ENCODE data around the gene SEC14L1. TPM values are rescaled to one million over a fixed set of nuclear protein-coding genes. Genes with fewer than 3 reads are reported as not detected.
A peak's percentile ranks its signal among the peaks of the same experiment; 100 is the strongest.

SEC14L1 gene
- total RNA-seq, 1 experiment from 2014 or later: 279 TPM

- Histone ChIP-seq H3K9me3 (ENCODE audit: control insufficient read depth, insufficient read depth, low read depth, low read length) (no peaks in the 10 kb centered on the region), H3K4me1 (ENCODE audit: control insufficient read depth, insufficient read depth, low read length) (peaks cover 88% of the 10 kb centered on the region), H3K4me3 (ENCODE audit: low read depth in 2 of 2, low read length in 2 of 2) (peak overlapping the region; percentile 23 to 38), H3K27ac (ENCODE audit: low read length) (peak overlapping the region; percentile 99), H3K36me3 (ENCODE audit: control insufficient read depth, insufficient read depth, low read length) (peaks cover 43% of the 10 kb centered on the region), H3K27me3 (ENCODE audit: control insufficient read depth, insufficient read depth, low read length) (no peaks in the 10 kb centered on the region)
- no peak for DNase-seq (ENCODE audit: low read depth, low spot score)
- in situ Hi-C loops (cut with HindIII; ENCODE audit: low pct_unique_long_range_greater_than_20kb, low sequenced_read_pairs) (no loop called here), intact Hi-C loops (cut with micrococcal nuclease; ENCODE audit: unreplicated experiment) (no loop called here)
- CTCF ChIA-PET: no interaction called here
- TF ChIP-seq POLR2AphosphoS5 (IDR thresholded peaks at IDR 0.05; ENCODE audit: low read depth, low read length) (0 out of 2 replicates have a peak, but pooled peaks have one; percentile 26), TCF7L2 (IDR thresholded peaks at IDR 0.05; ENCODE audit: low read depth, low read length) (peak; percentile 83), REST (IDR thresholded peaks at IDR 0.05; ENCODE audit: insufficient read depth in 1 of 2, low read depth in 2 of 2, low read length in 1 of 2) (no peak)
- no TSS peak for BruUV-seq (replicated peaks)
- POLR2A ChIA-PET: interaction anchor here (0.6 kb wide), 1 partner anchor 73 kb away, joined by 3 read pairs; no protein-coding TSS in a partner anchor
- peak; percentile 63; the same call in 1 of the 2 replicates for ATAC-seq
These were observed 6.1 kb downstream of the SEC14L1 start for GRCh38 chr17:77146882-77147281.

- Histone ChIP-seq H3K4me3 (ENCODE audit: low read depth in 2 of 2, low read length in 2 of 2) (peak overlapping the region in 1 of 2 experiments; percentile 23; a peak in 1 of 4 replicates), H3K9me3 (ENCODE audit: control insufficient read depth, insufficient read depth, low read depth, low read length) (no peaks in the 10 kb centered on the region), H3K4me1 (ENCODE audit: control insufficient read depth, insufficient read depth, low read length) (peaks cover 88% of the 10 kb centered on the region), H3K27me3 (ENCODE audit: control insufficient read depth, insufficient read depth, low read length) (no peaks in the 10 kb centered on the region), H3K27ac (ENCODE audit: low read length) (peak overlapping the region; percentile 99), H3K36me3 (ENCODE audit: control insufficient read depth, insufficient read depth, low read length) (peaks cover 43% of the 10 kb centered on the region)
- DNase-seq (ENCODE audit: low read depth, low spot score) (no peak), ATAC-seq (no peak)
- in situ Hi-C loops (cut with HindIII; ENCODE audit: low pct_unique_long_range_greater_than_20kb, low sequenced_read_pairs) (no loop called here), intact Hi-C loops (cut with micrococcal nuclease; ENCODE audit: unreplicated experiment) (no loop called here)
- TF ChIP-seq CTCF (IDR thresholded peaks at IDR 0.05) (no peak), POLR2AphosphoS5 (IDR thresholded peaks at IDR 0.05; ENCODE audit: low read depth, low read length) (no peak), TCF7L2 (IDR thresholded peaks at IDR 0.05; ENCODE audit: low read depth, low read length) (no peak)
- ChIA-PET POLR2A (no interaction called here), CTCF (no interaction called here)
- BruUV-seq (replicated peaks): no TSS peak
These were observed 6.6 kb downstream of the SEC14L1 start for GRCh38 chr17:77147357-77147801.

GRCh38 chr17:77148077-77148939, 7.5 kb downstream of the SEC14L1 start:
- CTCF ChIA-PET: no interaction called here
- no peaks in the 10 kb centered on the region for H3K9me3 ChIP-seq (ENCODE audit: control insufficient read depth, insufficient read depth, low read depth, low read length)
- intact Hi-C loops (cut with micrococcal nuclease; ENCODE audit: unreplicated experiment): no loop called here
- ATAC-seq (no peak), DNase-seq (ENCODE audit: low read depth, low spot score) (no peak)
- in situ Hi-C loops (cut with HindIII; ENCODE audit: low pct_unique_long_range_greater_than_20kb, low sequenced_read_pairs): no loop called here
- no peak overlapping the region for H3K4me3 ChIP-seq (ENCODE audit: low read depth in 2 of 2, low read length in 2 of 2)
- H3K27me3 ChIP-seq (ENCODE audit: control insufficient read depth, insufficient read depth, low read length): no peaks in the 10 kb centered on the region
- no peak for TF ChIP-seq REST (IDR thresholded peaks at IDR 0.05; ENCODE audit: insufficient read depth in 1 of 2, low read depth in 2 of 2, low read length in 1 of 2)
- TF ChIP-seq POLR2AphosphoS5 (IDR thresholded peaks at IDR 0.05; ENCODE audit: low read depth, low read length): peak; percentile 5; the same call in 1 of the 2 replicates
- POLR2A ChIA-PET: no interaction called here
- peak overlapping the region; percentile 99 for H3K27ac ChIP-seq (ENCODE audit: low read length)
- peaks cover 89% of the 10 kb centered on the region for H3K4me1 ChIP-seq (ENCODE audit: control insufficient read depth, insufficient read depth, low read length)
- no TSS peak for BruUV-seq (replicated peaks)
- peaks cover 39% of the 10 kb centered on the region for H3K36me3 ChIP-seq (ENCODE audit: control insufficient read depth, insufficient read depth, low read length)
